GF-D8 (cell line): ENCODE measurements around the gene SH3GL3.

ENCODE experiments used
- DNase-seq: peaks from one replicate; lab custom pipeline; 2025; lab: John Stamatoyannopoulos, UW

SH3GL3 gene

DNA sequence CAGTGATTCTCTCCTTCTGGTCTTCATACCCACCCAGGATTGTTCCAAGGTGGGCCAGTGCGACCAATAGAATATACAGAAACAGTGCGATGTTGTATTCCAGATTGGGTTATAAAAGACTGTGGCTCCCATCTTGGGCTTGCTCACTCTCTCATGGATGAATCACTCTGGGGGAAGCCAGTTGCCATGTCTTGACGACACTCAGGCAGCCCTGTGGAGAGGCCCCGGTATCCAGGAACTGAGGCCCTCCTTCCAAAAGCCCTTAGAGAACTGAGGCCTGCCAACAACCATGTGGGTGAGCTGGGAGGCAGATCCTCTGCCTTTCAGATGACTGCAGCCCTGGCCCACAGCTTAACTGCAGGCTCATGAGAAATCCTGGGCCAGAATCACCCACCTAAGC, 57.2 kb downstream of the SH3GL3 start:
- DNase-seq = no peak

DNA sequence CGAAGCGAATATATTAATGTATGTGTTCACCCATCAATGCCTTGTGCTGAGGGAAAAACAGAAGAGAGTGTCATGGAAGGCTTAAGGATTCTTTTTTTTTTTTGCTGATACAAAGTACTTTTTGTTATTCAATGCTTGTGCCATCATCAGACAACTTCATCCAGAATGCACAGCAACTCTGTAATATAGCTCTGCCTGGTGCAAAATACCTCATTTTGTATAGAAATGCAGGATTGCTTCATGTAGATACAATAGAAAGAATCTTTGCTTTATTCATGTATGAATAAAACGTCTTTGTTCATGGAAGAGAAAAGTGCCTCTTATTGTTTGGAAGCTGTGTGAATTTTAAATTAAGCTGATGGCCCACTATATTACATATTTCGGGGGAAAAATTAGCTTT, 62.9 kb downstream of the SH3GL3 start:
- no peak for DNase-seq

DNA sequence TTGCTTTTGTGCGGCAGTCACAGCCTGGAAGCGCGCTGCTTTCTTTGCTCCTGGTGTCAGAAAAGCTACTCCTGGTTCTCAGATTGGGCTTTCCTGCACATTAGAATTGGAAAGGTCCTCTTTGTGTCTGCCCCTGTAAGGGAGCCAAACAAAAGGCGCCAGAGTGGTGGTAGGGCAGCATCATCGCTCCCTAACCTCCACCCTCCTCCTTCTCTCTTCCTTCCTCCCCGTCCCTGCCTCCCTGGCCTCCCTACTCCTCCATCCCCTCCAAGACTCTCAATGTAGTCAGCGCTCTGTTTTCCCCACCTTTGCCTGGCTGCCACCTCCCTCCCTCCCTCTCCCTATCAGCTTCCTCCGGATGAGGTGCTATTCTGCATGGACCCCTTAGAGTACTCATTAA, 65.3 kb downstream of the SH3GL3 start:
- DNase-seq = no peak

DNA sequence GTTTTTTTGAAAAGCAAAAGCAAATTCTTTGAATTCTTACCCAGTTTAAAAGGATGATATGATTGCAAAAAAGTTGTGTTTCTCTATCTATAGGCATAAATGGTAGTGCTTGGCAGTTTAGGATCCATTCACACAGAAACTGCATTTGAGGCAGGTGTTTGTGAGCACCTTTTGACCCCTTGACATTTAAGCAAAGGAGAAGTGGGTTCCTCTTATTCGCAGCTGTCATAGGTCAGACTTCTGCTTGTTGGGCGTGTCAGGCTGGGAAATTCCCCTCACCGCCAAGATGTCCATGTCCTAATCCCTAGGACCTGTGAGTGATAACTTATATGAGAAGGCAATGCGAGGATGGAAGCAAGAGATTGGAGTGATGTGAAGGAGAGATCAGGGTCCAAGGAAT, 67.4 kb downstream of the SH3GL3 start:
- DNase-seq = no peak

DNA sequence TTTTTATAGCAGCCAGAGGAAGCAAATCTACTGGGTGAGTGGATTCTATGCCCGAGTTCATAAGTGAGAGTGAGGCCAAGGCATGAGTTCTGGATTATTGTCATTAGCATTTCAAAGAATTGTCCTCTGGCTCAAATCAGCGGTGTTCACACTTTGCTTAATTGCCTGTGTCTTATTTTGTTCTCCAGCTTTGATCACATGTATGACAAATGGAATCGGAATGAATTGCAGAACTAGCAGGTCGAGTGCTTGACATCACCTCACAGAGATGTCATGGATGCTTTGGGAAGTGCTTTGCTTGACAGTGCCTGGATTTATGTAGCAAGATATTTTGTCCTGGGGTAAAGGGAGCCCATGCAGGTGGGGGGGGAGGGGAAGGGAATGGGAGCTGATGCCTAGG, 68.0 kb downstream of the SH3GL3 start:
- no peak for DNase-seq

DNA sequence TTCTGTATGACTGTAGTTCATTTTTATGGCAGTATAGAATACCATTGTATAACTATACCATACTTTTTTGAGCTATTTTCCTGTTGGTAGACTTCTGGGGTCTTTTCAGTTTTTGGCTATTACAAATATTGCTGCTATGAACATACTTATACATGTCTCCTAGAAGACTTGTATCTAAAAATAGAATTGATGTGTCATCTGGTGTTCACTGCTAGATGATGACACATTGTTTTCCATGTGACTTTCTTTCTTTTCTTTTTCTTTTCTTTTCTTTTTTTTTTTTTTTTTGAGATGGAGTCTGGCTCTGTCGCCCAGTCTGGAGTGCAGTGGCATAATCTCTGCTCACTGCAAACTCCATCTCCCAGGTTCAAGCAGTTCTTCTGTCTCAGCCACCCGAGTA, 69.8 kb downstream of the SH3GL3 start:
- DNase-seq = no peak

DNA sequence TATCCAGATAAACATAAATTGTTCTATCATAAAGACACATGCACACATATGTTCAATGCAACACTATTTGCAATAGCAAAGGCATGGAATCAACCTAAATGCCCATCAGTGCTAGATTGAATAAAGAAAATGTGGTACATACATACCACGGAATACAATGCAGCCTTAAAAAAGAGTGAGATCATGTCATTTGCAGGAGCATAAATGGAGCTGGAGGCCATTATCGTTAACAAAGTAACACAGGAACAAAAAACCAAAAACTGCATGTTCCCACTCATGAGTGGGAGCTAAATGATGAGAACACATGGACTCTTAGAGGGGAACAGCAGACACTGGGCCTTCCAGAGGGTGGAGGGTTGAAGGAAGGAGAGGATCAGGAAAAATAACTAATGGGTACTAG, 79.2 kb downstream of the SH3GL3 start:
- DNase-seq = no peak

DNA sequence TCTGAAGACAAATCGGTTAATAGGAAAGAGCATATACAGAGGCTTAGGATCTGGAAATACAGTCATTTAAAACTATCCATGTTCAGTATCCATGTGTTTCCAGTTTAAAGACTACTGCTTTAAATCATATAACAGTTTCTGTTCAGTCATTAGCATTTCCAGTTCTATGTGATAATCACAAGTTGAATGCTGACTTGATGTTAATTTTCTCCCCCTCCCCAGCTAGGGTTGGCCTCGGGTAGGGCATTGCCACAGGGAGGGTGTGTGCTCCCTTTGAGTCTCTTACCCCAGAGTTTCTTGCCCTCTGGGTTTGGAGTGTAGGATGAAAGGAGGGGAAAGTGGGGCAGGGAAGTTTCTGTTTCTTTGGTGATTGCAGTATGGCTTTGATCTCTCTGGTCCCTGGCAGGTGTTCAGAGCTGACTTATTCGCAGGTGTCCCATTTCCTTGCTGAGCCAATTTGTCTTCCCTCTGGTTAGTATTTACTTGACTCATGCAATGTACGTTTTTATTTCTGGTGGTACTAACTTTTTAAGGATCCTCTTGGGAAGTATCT, 86.3 kb downstream of the SH3GL3 start:
- no peak for DNase-seq

DNA sequence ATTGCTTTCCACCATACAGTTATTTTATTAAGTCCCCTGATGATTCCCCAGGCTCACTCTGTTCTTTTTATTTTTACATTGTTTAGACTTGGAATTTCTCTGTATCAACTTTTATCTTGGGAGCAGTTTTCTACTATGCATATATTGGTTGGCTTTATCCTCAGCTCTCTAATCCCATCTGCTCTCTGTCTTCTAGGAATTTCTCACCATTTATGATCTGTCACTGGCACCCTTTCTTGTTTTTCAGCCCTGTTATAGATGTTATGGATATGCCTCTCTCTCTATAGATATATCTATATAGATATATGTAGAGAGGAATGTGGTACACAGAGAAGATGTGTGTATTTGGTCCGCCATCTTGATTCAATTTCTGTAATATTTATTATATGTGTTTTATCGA, 90.5 kb downstream of the SH3GL3 start:
- no peak for DNase-seq

DNA sequence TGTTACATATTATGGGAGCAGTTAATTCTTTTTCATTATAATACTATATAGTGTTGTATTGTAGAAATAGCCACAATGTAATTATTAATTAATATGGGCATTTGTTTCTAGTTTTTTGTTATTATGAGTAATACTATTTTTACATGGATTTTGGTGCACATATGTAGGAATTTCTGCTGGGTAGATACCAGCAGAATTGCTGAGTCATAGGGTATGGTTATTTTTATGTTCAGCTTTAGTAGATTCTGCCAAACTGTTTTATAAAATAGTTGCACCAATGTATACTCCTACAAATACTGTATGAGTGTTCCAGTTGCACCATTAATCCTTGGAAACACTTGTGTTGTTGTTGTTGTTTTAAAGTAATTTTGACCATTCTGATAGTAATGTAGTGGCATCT, 91.5 kb downstream of the SH3GL3 start:
- no peak for DNase-seq

DNA sequence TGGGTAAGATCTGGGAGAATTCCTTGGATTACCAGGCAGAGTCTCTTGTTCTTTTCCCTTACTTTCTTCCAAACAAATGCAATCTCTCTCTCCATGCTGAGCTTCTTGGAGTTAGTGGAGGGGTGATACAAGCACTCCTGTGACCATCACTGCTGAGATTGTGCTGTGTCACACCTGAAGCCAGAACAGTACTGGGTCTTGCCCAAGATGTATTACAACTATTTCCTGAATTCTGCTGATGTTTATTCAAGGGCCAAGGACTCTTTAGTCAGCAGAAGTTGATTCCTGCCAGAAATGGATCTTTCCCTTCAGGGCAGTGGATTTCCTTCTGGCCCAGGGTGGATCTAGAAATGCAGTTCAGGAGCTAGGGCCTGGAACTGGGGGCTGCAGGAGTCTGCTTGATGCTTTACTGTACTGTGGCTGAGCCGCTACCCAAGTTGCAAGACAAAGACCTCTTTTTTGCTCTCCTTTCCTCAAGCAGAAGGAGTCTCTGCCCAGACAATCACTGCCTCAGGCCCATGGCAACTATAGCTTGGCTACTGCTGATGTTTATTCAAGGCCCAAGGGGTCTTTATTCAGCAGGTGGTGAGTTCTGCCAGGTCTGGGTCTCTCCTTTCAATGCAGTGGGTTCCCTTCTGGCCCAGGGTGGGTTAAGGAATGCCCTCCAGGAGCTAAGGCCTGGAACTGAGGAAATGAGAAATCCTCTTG, 98.8 kb downstream of the SH3GL3 start:
- no peak for DNase-seq

DNA sequence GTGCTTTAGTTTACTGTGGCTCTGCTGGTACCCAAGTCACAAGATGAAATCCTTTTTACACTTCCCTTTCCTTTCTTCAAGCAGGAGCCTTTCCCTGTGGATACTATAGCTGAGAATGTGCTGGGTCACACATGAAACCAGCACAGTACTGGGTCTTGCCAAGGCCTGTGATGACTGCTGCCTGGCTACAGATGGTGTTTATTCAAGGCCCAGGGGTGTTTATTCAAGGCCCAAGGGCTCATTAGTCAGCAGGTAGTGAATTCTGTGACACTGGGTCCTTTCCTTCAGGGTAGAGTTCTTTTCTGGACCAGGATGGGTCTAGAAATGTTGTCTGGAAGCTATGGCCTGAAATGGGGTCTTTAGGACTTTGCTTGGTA, 99.4 kb downstream of the SH3GL3 start:
- DNase-seq = no peak

DNA sequence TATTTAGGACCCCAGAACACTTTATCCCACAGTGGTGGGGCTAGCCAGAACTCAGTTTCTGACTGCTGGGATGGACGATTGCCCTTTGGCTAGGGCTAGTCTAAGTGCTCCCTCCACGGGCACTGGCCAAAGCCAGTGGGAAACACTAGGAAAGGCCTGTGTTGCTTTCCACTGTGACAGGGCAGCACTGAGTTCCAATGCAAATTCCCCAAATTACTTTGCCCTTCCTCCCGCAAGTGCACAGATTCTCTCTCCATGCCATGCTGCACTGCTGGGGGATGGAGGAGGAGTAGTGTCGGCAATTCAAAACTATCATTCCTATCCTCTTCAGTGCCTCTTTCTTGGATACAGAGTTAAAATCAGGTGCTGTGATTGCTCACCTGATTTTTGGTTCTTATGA, 100.0 kb downstream of the SH3GL3 start:
- DNase-seq = no peak

DNA sequence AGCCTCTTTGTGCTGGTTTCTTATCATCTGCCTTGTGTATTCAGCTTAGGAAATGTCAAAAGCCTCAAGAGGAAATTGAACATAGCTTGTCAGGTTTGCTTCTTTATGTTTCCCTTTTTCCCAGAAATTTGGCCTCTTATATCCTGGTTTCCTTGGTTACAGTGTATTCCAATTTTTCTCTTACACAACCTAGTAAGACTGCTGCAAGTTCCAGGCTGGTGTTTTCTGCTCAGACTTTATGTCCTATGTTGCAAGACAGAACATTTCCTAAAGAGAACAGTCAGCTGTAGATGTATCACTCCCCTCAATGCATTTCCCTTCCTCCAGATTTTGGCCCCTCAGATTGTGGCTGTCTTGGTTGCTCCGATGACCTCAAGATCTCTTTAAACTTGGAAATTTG, 102.5 kb downstream of the SH3GL3 start:
- DNase-seq = peak; percentile 64

DNA sequence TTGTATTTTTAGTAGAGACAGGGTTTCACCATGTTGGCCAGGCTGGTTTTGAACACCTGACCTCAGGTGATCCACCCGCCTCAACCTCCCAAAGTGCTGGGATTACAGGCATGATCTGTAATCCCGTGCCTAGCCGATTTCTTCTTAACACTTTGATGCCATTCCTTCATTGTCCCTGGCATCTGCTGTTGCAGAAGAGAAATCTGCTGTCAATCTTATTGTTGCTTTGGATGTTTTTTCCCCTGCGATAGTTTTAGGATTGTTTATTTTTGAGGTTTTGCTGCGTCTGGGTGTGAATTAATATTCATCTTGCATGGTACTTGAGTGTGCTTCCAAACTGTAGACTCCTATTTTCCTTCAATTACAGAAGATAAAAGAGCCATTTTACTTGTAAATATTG, 107.4 kb downstream of the SH3GL3 start:
- no peak for DNase-seq

DNA sequence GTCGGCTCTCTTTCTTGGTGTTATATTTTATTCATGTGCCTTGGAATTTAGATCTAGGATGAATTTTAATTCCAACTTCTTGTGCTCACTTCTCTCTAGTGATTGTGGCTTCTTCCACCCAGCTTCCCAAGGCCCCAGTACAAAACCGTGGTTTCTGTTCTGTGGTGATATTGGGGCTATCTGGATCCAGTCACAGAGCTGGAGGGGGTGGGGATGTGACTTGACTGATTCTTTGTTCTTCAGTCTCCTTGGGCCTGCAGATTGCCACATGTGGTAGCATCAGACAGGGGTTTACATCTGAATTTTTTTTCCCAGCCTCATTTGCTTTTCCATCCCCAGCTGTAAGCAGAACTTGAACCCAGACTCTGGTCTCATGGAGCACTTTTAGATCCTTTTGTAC, 108.2 kb downstream of the SH3GL3 start:
- no peak for DNase-seq

DNA sequence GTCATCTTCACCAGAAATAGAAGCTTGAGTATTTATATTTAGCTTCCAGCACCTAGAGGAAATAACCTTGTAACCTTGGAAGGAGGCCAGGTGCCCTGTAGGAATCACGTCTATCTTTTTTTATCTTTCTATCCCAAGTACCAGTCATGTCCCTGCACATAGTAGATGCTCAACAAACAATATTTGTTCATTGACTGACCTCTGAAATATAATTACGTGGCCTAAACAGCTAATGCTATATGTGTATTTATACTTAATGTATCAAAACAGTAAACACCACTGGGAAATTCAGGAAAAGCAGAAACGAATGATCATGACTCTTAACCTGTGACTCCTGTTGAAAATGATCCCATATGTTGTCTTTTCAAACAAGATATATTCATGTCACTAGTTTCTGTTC, 108.9 kb downstream of the SH3GL3 start:
- no peak for DNase-seq

DNA sequence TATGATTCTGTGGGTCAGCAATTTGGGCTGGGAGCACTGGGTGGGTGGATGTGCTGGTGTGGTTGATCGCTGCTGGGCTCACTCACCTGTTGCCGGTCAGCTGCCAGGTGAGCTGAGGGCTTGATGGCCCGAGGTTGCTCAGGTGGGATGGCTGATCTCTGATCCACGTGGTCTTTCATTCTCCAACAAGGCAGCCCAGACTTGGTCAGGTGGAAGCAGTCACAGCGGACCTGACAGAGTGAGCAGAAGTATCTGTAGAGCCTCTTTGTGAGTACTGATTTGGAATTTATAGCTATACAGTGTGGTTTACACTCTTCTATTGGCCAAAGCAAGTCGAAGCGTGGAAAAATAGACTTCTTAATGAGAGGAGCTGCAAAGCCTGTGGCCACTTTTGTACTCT, 109.6 kb downstream of the SH3GL3 start:
- no peak for DNase-seq

DNA sequence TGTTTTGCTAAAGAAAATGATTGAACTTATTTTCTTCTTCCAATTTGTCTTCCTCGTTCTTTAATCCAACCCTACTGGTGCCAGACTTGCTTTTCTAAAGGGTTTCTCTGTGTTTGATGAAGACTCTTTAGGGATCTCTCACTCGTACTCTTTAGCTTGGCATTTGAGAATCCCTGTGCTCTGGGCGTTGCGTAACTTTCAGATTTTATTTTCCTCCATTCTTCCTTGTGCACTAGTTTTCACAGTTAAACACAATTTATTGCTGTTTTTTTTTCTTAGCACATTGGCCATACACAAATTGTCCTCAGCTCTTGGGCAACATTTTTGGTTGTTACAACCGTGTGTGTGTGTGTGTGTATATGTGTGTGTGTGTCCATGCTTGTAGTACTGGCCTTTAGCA, 111.0 kb downstream of the SH3GL3 start:
- DNase-seq = no peak

DNA sequence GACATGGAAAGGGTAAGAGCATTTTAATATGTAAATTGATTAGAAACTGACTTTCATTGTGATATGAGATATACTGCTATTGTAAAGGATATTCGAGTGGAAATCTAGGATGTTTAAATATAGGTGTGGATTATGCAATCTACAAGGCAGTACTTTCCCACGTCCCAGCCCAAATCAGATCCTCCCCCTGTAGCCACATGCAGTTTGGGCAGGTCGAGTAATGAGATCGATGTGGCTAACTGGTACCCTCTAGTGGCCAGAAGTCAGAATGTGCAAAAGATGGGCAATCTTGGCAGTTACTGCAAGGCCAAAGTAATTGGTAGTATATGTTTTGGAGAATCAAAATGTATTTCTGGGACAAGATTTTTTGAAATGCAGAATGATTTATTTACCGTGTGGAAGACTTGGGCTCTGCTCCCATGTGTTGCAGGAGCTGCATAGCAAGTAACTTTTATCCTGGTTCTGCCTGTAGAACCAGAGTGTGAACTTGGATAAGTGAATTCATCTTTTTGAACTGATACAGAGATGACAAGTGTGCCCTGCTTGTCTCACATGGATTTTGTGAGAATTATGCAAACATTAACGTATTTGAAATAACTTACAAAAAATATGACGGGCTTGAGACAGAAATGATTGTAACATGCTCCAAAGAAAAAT, 112.3 kb downstream of the SH3GL3 start:
- no peak for DNase-seq

DNA sequence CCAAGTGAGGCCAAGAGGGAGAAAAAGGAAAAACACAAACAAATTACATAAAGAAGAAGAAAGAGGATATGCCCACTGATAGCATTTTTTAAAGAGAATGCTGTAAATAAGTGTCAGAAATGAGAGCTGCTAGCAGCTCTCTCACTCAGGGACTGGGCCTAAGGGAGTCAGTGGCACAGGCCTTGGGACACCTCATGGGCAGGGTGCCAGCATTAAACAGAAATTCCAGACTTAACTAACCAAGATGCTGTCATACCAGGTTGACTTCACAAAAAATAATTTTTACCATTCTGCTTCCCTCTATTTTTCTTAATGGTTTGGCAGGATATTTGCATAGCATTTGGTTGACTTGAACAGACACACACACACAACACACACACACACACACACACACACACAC, 114.5 kb downstream of the SH3GL3 start:
- DNase-seq = no peak

DNA sequence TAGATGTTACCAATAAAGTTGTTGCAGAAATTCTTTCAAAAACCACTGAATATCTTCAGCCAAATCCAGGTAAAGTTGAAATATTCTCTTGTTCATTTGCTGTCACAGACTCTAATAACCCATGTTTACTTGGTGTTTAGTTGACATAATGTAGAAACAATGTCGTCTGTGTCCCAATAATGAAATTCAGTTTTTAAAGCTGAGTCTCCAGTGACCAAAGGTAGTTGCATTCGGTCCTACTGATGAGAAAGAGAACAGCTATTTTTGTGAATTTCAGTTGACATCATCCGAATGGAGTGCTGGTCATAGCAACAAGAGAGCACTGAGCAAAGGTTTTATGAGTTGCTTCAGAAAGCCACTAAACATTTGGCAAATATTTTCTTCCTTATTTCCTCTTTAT, 118.0 kb downstream of the SH3GL3 start:
- DNase-seq = no peak

DNA sequence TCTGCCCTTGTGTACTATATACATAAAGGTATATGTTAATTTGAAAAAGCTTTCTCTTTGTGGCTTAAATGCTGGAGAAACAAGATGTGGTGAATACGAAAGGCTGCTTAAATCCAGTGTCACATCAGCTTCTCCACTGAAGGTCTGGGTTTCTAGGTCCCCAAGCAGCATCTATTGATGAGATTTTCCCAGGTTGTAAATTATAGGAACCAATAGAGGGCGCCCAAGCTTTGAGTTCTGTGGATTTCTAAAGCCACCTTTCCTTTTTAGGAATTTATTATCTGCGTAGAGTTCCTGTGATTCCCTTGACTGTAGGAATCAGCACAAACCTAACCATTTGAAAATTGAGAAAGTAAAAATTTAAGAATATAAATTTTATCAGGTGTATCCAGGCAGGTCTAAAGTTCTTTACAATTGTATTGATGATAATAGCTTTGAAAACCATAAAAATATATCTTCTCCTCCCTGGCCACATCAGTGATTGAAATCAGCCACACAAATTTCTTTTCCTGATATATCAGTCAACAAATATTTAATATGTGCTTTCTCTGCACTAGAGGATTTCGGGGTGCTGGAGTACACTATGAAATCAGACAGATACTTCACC, 118.5 kb downstream of the SH3GL3 start:
- no peak for DNase-seq

DNA sequence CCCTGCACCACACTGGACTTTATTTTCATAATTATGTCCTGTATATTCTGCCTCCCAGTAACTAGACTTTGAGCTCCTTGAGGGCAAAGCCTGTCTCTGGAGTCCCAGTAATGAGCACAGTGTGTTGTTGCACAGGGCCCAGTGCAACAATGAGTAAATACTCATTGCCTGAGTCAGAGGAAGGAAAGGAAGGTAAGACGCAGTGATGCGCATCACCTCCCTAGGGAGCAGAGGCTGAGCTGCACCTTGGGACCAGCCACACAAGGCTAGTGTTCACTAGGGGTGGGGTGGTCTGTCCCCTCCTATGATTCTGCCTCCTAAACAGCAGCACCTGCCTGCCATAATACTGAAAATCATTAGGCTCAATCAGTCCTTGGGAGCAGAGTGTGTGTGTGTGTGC, 120.2 kb downstream of the SH3GL3 start:
- DNase-seq = no peak
